Transverse colon (tissue), 4 donors: ENCODE data around the gene ULK4. TPM values are rescaled to one million over a fixed set of nuclear protein-coding genes. Genes with fewer than 3 reads are reported as not detected.

Source experiments
- DNase-seq: peaks from one replicate; pipeline ENCODE4 v3.0.0-alpha.2; 2019
- H3K27ac ChIP-seq, 4 donors: fragments of 200-600 bp; sonication (generic); 2 replicates each; pipeline ENCODE4 v1.5.1; 2016 to 2018; ENCODE audit warnings: inconsistent platforms in 4 of 4
- H3K27me3 ChIP-seq: fragments of 200-600 bp; sonication (generic); 2 replicates; pipeline ENCODE4 v1.5.1; 2017; ENCODE audit warnings: inconsistent platforms
- H3K36me3 ChIP-seq, 4 donors: fragments of 200-600 bp; sonication (generic); 2 replicates each; pipeline ENCODE4 v1.5.1; 2017 to 2019; ENCODE audit warnings: inconsistent platforms in 4 of 4
- H3K4me1 ChIP-seq, 4 donors: fragments of 200-600 bp; sonication (generic); 2 replicates each; pipeline ENCODE4 v1.5.1; 2017 to 2020; ENCODE audit warnings: inconsistent platforms in 4 of 4
- H3K4me3 ChIP-seq, 4 donors: fragments of 200-600 bp; sonication (generic); 1 replicate in 1 of 4; 2 replicates in 3 of 4; pipeline versions ENCODE4 v1.5.1 to v1.6.1; 2017 to 2019; ENCODE audit warnings: inconsistent platforms in 4 of 4
- H3K9me3 ChIP-seq, 2 donors: fragments of 200-600 bp; sonication (generic); 2 replicates each; pipeline ENCODE4 v1.5.1; 2017 to 2019; ENCODE audit warnings: inconsistent platforms in 2 of 2
- EP300 ChIP-seq: sonication (generic); formaldehyde crosslinking; IDR thresholded peaks from one replicate; pipeline ENCODE4 v1.6.1; 2017; ENCODE audit warnings: antibody characterized with exemption, low read depth
- POLR2A ChIP-seq: fragments of 450-650 bp; IDR thresholded peaks from one replicate; pipeline ENCODE4 v1.6.1; 2016; ENCODE audit warnings: antibody characterized with exemption, mild to moderate bottlenecking, moderate library complexity
- POLR2AphosphoS5 ChIP-seq, 3 donors: sonication (generic); formaldehyde crosslinking; IDR thresholded peaks; one replicate each; pipeline ENCODE4 v1.6.1; 2016; ENCODE audit warnings: antibody characterized with exemption in 3 of 3
- WGBS, 2 donors: methylation state at CpG; one replicate each; pipeline ENCODE4 v1.1.5; 2018; ENCODE audit warnings: low coverage in 1 of 2; 5-methylcytosine and 5-hydroxymethylcytosine counted together
- in situ Hi-C, 4 donors: fragments of 200-750 bp; cut with MboI; loops; one replicate each; pipeline versions ENCODE4 v1.15.0 to v1.15.1; 2017; ENCODE audit warnings: low sequenced_read_pairs in 3 of 4, low pct_ligation_motif_present in 1 of 4, low pct_unique_long_range_greater_than_20kb in 1 of 4
- intact Hi-C: fragments of 100-400 bp; cut with DNase I; formaldehyde crosslinking; loops from one replicate; pipeline ENCODE4 v1.15.1; 2023; ENCODE audit warnings: low total_unique reads
- total RNA-seq, 4 donors: library from RNA; depleted of rRNA; stranded (reverse); fragments of >200 nt; gene quantifications; one replicate each; pipeline ENCODE4 v1.1.0, GENCODE V29; 2016
- TF ChIP-seq, protein P1 (sequence below), 5 experiments: fragments of 200-600 bp in 3 of 5; fragments of 450-650 bp in 2 of 5; sonication (generic) in 3 of 5; IDR thresholded peaks; 1 replicate in 2 of 5; 2 replicates in 3 of 5; pipeline ENCODE4 v1.5.1; 2016 to 2017; ENCODE audit warnings: antibody characterized with exemption in 5 of 5, inconsistent platforms in 3 of 5, mild to moderate bottlenecking in 2 of 5, moderate library complexity in 1 of 5

ULK4 gene
- total RNA-seq, 4 donors from 2014 or later: 4.1 to 19.2 (median 11.7) TPM

- 80 to 86% methylated on average over 4 of the region's 4 CpGs for WGBS, 2 donors
- no peaks in the 10 kb centered on the region for H3K36me3 ChIP-seq
- H3K4me1 ChIP-seq: no peaks in the 10 kb centered on the region
- no peak for DNase-seq
- no peak for TF ChIP-seq POLR2A
- no peak for TF ChIP-seq EP300
- TF ChIP-seq POLR2AphosphoS5 (IDR thresholded peaks at IDR 0.05): no peak
- TF ChIP-seq, protein P1, sequence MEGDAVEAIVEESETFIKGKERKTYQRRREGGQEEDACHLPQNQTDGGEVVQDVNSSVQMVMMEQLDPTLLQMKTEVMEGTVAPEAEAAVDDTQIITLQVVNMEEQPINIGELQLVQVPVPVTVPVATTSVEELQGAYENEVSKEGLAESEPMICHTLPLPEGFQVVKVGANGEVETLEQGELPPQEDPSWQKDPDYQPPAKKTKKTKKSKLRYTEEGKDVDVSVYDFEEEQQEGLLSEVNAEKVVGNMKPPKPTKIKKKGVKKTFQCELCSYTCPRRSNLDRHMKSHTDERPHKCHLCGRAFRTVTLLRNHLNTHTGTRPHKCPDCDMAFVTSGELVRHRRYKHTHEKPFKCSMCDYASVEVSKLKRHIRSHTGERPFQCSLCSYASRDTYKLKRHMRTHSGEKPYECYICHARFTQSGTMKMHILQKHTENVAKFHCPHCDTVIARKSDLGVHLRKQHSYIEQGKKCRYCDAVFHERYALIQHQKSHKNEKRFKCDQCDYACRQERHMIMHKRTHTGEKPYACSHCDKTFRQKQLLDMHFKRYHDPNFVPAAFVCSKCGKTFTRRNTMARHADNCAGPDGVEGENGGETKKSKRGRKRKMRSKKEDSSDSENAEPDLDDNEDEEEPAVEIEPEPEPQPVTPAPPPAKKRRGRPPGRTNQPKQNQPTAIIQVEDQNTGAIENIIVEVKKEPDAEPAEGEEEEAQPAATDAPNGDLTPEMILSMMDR (IDR thresholded peaks at IDR 0.05): no peak
- no peak overlapping the region for H3K4me3 ChIP-seq
- H3K27me3 ChIP-seq: no peaks in the 10 kb centered on the region
- intact Hi-C loops (no loop called here), in situ Hi-C loops (loop anchor here in 1 of 4 donors (10.0 kb wide), 1 partner anchor 1289 kb away; no protein-coding TSS in a partner anchor)
- H3K9me3 ChIP-seq: no peaks in the 10 kb centered on the region
- no peak overlapping the region for H3K27ac ChIP-seq
Measured at GRCh38 chr3:41874022-41874421, 87.9 kb downstream of the ULK4 start.

DNA sequence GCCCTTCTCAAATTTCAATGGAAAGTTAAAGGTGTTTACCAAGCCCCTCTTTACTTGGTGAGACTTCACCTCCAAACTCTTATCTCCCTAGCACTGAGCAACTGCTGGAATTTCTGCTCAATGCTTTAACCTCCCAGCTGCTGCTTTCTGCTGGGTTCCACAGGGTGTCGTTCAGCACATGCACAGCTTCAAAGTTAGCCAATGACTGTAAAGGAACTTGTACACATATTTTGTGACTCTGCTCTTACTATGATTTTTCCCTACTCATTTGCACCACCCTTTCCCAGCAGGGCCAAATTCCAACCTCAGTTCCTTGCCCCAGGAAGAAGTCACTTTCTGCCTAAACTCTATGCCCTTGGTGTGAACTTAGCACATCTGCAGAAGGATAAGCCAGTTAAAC, 89.7 kb downstream of the ULK4 start:
- peak overlapping the region in 1 of 4 donors; percentile 14 for H3K27ac ChIP-seq
- H3K36me3 ChIP-seq: no peaks in the 10 kb centered on the region
- H3K4me3 ChIP-seq: no peak overlapping the region
- TF ChIP-seq, protein P1 (IDR thresholded peaks at IDR 0.05): no peak
- TF ChIP-seq POLR2A (no peak), POLR2AphosphoS5 (IDR thresholded peaks at IDR 0.05) (no peak), EP300 (no peak)
- intact Hi-C loops (no loop called here), in situ Hi-C loops (loop anchor here in 1 of 4 donors (10.0 kb wide), 1 partner anchor 1287 kb away; no protein-coding TSS in a partner anchor)
- DNase-seq: no peak
- H3K27me3 ChIP-seq: no peaks in the 10 kb centered on the region
- 88% methylated on average over 1 of the region's 1 CpG; no CpG with 5 or more reads in 1 of the 2 donors for WGBS, 2 donors
- no peaks in the 10 kb centered on the region for H3K9me3 ChIP-seq
- H3K4me1 ChIP-seq: no peaks in the 10 kb centered on the region

GRCh38 chr3:41867533-41867932, 94.4 kb downstream of the ULK4 start:
- 94% methylated on average over 2 of the region's 2 CpGs; no CpG with 5 or more reads in 1 of the 2 donors for WGBS, 2 donors
- in situ Hi-C loops: no loop called here

DNA sequence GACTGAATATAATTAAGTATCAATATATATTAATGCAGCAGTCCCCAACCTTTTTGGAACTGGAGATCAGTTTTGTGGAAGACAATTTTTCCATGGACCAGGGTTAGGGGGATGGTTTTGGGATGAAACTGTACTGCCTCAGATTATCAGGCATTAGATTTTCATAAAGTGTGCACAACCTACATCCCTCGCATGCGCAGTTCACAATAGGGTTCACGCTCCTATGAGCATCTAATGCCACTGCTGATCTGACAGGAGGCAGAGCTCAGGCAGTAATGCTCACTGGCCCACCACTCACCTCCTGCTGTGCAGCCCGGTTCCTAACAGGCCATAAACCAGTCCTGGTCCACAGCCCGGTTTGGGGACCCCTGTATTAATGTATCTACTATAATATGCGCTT, 95.6 kb downstream of the ULK4 start:
- Histone ChIP-seq H3K9me3 (no peaks in the 10 kb centered on the region), H3K36me3 (no peaks in the 10 kb centered on the region), H3K4me3 (no peak overlapping the region), H3K27me3 (no peaks in the 10 kb centered on the region), H3K27ac (no peak overlapping the region), H3K4me1 (no peaks in the 10 kb centered on the region)
- DNase-seq: no peak
- no peak for TF ChIP-seq POLR2AphosphoS5 (IDR thresholded peaks at IDR 0.05)
- TF ChIP-seq EP300: no peak
- TF ChIP-seq, protein P1 (IDR thresholded peaks at IDR 0.05): no peak
- TF ChIP-seq POLR2A: no peak
- in situ Hi-C loops (no loop called here), intact Hi-C loops (no loop called here)
- WGBS, 2 donors: 93% methylated on average over 6 of the region's 6 CpGs; no CpG with 5 or more reads in 1 of the 2 donors

More at GRCh38 chr3:41867533-41867932, 94.4 kb downstream of the ULK4 start:
- intact Hi-C loops: no loop called here
- H3K36me3 ChIP-seq: no peaks in the 10 kb centered on the region
- no peaks in the 10 kb centered on the region for H3K4me1 ChIP-seq
- TF ChIP-seq EP300: no peak
- no peak for TF ChIP-seq POLR2A
- TF ChIP-seq, protein P1 (IDR thresholded peaks at IDR 0.05): no peak
- no peak for TF ChIP-seq POLR2AphosphoS5 (IDR thresholded peaks at IDR 0.05)
- no peak for DNase-seq
- no peaks in the 10 kb centered on the region for H3K9me3 ChIP-seq
- H3K27ac ChIP-seq: no peak overlapping the region
- no peak overlapping the region for H3K4me3 ChIP-seq
- H3K27me3 ChIP-seq: no peaks in the 10 kb centered on the region
